ENCODE data around the gene WDR37. TPM values are rescaled to one million over a fixed set of nuclear protein-coding genes. Genes with fewer than 3 reads are reported as not detected.

Gene WDR37
- total RNA-seq, 1 experiment from 2014 or later: 10.4 TPM

DNA sequence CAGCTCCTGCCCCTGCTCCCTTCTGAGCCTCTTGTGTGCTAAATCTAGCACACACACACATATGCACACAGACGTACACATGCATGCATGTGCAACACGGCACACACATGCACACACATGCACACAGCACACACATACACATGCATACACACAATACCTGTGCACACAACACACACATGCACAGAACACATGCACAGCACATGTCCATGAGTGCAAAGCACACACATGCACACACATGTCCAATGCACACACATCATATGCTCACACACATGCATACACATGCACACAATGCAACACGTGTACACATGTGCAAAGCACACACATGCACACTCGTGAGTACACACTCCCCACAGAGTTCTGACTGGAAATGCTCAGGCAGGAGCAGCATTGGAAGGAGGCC is 115.0 kb downstream of the WDR37 start (continued):
- TF ChIP-seq ETV6 (CRISPR knock-in tag; IDR thresholded peaks at IDR 0.05) (no peak), ATF1 (CRISPR knock-in tag; IDR thresholded peaks at IDR 0.05) (no peak), TCF7 (CRISPR knock-in tag; IDR thresholded peaks at IDR 0.05; ENCODE audit: low read depth) (no peak), OVOL2 (CRISPR knock-in tag; IDR thresholded peaks at IDR 0.05; ENCODE audit: borderline replicate concordance) (no peak), SMAD4 (CRISPR knock-in tag; IDR thresholded peaks at IDR 0.05) (no peak), SOX15 (CRISPR knock-in tag; IDR thresholded peaks at IDR 0.05) (no peak), IRF2 (CRISPR knock-in tag; IDR thresholded peaks at IDR 0.05; ENCODE audit: borderline replicate concordance, low read depth) (no peak)
- TF ChIP-seq, protein P1, sequence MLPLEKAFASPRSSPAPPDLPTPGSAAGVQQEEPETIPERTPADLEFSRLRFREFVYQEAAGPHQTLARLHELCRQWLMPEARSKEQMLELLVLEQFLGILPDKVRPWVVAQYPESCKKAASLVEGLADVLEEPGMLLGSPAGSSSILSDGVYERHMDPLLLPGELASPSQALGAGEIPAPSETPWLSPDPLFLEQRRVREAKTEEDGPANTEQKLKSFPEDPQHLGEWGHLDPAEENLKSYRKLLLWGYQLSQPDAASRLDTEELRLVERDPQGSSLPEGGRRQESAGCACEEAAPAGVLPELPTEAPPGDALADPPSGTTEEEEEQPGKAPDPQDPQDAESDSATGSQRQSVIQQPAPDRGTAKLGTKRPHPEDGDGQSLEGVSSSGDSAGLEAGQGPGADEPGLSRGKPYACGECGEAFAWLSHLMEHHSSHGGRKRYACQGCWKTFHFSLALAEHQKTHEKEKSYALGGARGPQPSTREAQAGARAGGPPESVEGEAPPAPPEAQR (CRISPR knock-in tag; IDR thresholded peaks at IDR 0.05): no peak
- TF ChIP-seq, protein P2, sequence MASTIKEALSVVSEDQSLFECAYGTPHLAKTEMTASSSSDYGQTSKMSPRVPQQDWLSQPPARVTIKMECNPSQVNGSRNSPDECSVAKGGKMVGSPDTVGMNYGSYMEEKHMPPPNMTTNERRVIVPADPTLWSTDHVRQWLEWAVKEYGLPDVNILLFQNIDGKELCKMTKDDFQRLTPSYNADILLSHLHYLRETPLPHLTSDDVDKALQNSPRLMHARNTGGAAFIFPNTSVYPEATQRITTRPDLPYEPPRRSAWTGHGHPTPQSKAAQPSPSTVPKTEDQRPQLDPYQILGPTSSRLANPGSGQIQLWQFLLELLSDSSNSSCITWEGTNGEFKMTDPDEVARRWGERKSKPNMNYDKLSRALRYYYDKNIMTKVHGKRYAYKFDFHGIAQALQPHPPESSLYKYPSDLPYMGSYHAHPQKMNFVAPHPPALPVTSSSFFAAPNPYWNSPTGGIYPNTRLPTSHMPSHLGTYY (CRISPR knock-in tag; IDR thresholded peaks at IDR 0.05): no peak
- TF ChIP-seq, protein P3, sequence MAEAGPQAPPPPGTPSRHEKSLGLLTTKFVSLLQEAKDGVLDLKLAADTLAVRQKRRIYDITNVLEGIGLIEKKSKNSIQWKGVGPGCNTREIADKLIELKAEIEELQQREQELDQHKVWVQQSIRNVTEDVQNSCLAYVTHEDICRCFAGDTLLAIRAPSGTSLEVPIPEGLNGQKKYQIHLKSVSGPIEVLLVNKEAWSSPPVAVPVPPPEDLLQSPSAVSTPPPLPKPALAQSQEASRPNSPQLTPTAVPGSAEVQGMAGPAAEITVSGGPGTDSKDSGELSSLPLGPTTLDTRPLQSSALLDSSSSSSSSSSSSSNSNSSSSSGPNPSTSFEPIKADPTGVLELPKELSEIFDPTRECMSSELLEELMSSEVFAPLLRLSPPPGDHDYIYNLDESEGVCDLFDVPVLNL (CRISPR knock-in tag; IDR thresholded peaks at IDR 0.05; ENCODE audit: borderline replicate concordance, low read depth): no peak
- TF ChIP-seq, protein P4, sequence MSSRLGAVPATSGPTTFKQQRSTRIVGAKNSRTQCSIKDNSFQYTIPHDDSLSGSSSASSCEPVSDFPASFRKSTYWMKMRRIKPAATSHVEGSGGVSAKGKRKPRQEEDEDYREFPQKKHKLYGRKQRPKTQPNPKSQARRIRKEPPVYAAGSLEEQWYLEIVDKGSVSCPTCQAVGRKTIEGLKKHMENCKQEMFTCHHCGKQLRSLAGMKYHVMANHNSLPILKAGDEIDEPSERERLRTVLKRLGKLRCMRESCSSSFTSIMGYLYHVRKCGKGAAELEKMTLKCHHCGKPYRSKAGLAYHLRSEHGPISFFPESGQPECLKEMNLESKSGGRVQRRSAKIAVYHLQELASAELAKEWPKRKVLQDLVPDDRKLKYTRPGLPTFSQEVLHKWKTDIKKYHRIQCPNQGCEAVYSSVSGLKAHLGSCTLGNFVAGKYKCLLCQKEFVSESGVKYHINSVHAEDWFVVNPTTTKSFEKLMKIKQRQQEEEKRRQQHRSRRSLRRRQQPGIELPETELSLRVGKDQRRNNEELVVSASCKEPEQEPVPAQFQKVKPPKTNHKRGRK (CRISPR knock-in tag; IDR thresholded peaks at IDR 0.05; ENCODE audit: borderline replicate concordance): no peak

DNA sequence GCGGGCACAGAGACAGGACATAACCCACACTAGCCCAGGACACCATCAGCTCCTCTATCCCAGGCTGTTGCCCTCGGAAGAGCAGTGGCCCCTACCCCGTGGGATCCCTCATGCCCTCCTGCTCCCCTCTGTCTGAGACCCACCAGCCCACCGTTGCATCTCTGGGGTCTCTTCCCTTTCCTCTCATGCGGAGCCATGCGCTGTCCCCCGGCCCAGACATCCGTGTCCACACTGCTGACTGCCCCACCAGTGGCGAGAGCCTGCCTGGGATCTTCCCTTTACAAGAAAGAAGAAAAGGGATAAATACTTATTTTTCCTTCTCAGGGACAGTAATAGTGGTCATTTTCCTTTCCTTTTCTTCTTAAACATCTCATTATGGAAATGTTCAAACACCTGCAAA is 115.4 kb downstream of the WDR37 start:
- POLR2A ChIA-PET: no interaction called here
- no peak for DNase-seq (ENCODE audit: low spot score)
- TF ChIP-seq, protein P5, sequence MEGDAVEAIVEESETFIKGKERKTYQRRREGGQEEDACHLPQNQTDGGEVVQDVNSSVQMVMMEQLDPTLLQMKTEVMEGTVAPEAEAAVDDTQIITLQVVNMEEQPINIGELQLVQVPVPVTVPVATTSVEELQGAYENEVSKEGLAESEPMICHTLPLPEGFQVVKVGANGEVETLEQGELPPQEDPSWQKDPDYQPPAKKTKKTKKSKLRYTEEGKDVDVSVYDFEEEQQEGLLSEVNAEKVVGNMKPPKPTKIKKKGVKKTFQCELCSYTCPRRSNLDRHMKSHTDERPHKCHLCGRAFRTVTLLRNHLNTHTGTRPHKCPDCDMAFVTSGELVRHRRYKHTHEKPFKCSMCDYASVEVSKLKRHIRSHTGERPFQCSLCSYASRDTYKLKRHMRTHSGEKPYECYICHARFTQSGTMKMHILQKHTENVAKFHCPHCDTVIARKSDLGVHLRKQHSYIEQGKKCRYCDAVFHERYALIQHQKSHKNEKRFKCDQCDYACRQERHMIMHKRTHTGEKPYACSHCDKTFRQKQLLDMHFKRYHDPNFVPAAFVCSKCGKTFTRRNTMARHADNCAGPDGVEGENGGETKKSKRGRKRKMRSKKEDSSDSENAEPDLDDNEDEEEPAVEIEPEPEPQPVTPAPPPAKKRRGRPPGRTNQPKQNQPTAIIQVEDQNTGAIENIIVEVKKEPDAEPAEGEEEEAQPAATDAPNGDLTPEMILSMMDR (IDR thresholded peaks at IDR 0.05): no peak
- TF ChIP-seq CREM (CRISPR knock-in tag; IDR thresholded peaks at IDR 0.05) (no peak), JAZF1 (CRISPR knock-in tag; IDR thresholded peaks at IDR 0.05) (no peak), FOXP1 (CRISPR knock-in tag; IDR thresholded peaks at IDR 0.05; ENCODE audit: borderline replicate concordance) (no peak)
- TF ChIP-seq, protein P6, sequence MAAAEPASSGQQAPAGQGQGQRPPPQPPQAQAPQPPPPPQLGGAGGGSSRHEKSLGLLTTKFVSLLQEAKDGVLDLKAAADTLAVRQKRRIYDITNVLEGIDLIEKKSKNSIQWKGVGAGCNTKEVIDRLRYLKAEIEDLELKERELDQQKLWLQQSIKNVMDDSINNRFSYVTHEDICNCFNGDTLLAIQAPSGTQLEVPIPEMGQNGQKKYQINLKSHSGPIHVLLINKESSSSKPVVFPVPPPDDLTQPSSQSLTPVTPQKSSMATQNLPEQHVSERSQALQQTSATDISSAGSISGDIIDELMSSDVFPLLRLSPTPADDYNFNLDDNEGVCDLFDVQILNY (CRISPR knock-in tag; IDR thresholded peaks at IDR 0.05): no peak
- TF ChIP-seq, protein P7, sequence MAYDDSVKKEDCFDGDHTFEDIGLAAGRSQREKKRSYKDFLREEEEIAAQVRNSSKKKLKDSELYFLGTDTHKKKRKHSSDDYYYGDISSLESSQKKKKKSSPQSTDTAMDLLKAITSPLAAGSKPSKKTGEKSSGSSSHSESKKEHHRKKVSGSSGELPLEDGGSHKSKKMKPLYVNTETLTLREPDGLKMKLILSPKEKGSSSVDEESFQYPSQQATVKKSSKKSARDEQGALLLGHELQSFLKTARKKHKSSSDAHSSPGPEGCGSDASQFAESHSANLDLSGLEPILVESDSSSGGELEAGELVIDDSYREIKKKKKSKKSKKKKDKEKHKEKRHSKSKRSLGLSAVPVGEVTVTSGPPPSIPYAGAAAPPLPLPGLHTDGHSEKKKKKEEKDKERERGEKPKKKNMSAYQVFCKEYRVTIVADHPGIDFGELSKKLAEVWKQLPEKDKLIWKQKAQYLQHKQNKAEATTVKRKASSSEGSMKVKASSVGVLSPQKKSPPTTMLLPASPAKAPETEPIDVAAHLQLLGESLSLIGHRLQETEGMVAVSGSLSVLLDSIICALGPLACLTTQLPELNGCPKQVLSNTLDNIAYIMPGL (CRISPR knock-in tag; IDR thresholded peaks at IDR 0.05): no peak
- H3K36me3 Mint-ChIP-seq: no peaks in the 10 kb centered on the region
- no peak for ATAC-seq
- H3K9me3 Mint-ChIP-seq: no peaks in the 10 kb centered on the region
- H3K27ac Mint-ChIP-seq: no peak overlapping the region
- H3K27me3 Mint-ChIP-seq (ENCODE audit: low read depth): no peaks in the 10 kb centered on the region; the same call in 1 of the 2 replicates
- no peak overlapping the region for H3K4me3 Mint-ChIP-seq
- CTCF ChIA-PET: interaction anchor here (1.2 to 1.7 kb wide), 3 partner anchors 9 to 72 kb away, joined by 4 to 9 read pairs (median 5); no protein-coding TSS in a partner anchor
- H3K4me1 Mint-ChIP-seq: no peaks in the 10 kb centered on the region; the same call in 1 of the 2 replicates

All from WTC11 (cell line).